ENCODE measurements around the gene EPHA7. TPM values are rescaled to one million over a fixed set of nuclear protein-coding genes. Genes with fewer than 3 reads are reported as not detected.
A peak's percentile ranks its signal among the peaks of the same experiment; 100 is the strongest.

The EPHA7 gene
- 0.17 and 1.6 TPM in 2 replicates for total RNA-seq (2022)
- percentile 32 among the genes with signal in this experiment for Bru-seq, nascent RNA
- percentile 9 among the genes with signal in this experiment for BruChase-seq, experiment 1, labeled RNA remaining after a 6-hour chase
- percentile 9 among the genes with signal in this experiment for BruChase-seq, experiment 2, labeled RNA remaining after a 2-hour chase
- long read RNA-seq, partial matches to known transcripts = 0 of 1 reads
- long read RNA-seq, other reads (novel, unspliced or antisense) = 1 of 1 reads

DNA sequence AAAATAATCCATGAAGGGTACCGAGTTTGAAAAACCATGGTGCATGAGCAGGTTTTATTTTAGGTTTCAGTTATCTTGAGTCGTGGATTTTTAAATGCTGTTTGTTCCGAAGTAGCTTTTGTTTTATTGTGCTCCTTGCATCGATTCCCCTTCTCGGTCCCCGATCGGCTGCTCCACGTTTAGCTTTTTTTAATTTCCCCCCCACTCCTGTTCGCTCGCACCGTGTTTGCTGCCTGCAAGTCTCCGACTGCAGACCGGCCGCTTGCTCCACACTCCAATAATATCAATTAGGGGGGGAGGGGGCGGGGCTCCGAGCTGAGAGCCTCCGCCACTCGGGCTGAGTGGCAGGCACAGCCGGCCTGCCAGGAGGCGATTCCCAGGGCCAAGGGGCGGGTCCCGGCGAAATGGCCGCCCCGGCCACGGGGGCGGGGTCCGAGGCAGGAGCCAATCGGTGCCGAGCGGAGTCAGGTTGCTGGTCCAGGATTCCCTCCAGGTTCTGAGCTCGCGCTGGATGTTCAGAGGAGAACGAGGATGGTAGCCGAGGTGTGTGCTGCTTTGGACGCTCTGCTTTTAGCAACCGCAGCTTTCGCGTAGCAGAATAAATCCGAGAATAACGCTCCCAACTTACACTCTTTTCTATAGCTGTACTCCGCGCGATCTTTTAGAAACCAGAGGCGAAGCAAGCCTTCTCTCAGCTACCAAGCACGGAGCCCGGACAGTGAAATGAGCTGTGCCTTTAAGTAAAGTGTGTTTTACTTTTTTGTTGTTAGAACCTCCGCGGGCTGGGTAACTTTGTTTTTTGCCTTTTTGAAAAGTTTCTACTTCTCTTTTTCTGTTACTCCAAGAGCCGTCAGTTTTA lies at the start of gene EPHA7:
Gene EPHA7, minus strand, starts transcription at position 256 of the 859 bp plus-strand sequence. Its CDS starts 218 bp downstream, at position 38.
- Mint-ChIP-seq H3K4me3 (ENCODE audit: low read depth, unreplicated experiment) (peak within 1 kb of the TSS; percentile 67), H3K36me3 (ENCODE audit: insufficient read depth, unreplicated experiment) (peaks cover 21% of the 10 kb centered on the region), H3K27ac (ENCODE audit: unreplicated experiment) (no peak within 1 kb of the TSS), H3K4me1 (ENCODE audit: low read depth, unreplicated experiment) (peaks cover 8% of the 10 kb centered on the region), H3K9me3 (ENCODE audit: low read depth, unreplicated experiment) (no peaks in the 10 kb centered on the region), H3K27me3 (ENCODE audit: unreplicated experiment) (peaks cover 58% of the 10 kb centered on the region)
- intact Hi-C loops (cut with micrococcal nuclease; ENCODE audit: unreplicated experiment) = no loop called here
- TF ChIP-seq, protein P1, sequence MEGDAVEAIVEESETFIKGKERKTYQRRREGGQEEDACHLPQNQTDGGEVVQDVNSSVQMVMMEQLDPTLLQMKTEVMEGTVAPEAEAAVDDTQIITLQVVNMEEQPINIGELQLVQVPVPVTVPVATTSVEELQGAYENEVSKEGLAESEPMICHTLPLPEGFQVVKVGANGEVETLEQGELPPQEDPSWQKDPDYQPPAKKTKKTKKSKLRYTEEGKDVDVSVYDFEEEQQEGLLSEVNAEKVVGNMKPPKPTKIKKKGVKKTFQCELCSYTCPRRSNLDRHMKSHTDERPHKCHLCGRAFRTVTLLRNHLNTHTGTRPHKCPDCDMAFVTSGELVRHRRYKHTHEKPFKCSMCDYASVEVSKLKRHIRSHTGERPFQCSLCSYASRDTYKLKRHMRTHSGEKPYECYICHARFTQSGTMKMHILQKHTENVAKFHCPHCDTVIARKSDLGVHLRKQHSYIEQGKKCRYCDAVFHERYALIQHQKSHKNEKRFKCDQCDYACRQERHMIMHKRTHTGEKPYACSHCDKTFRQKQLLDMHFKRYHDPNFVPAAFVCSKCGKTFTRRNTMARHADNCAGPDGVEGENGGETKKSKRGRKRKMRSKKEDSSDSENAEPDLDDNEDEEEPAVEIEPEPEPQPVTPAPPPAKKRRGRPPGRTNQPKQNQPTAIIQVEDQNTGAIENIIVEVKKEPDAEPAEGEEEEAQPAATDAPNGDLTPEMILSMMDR (IDR thresholded peaks at IDR 0.05; ENCODE audit: unreplicated experiment) = no peak
- DNase-seq = peak; percentile 80
- CTCF ChIA-PET = no interaction called here
- BruUV-seq (replicated peaks) = no TSS peak

DNA sequence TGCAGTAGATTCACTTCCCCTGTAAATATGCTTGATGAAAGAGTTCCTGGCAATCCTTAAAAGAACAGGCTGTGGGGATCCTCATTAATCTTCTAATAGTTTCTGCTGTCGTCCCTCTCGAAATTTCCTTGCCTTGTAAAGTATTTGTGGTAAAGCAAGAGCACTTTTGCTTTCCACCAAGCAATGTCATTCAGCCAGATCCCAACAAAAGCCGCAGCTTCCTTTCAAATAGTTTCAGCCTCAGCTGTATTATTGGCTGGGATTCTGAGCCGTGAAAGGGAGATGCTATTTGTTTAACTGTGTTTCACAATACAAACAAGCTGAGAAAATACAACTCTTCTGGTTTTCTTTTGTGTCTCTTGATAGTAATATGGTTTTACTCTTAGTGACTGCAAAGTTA lies 48.9 kb upstream of the EPHA7 start:
- BruUV-seq (replicated peaks) = no TSS peak
- Mint-ChIP-seq H3K4me3 (ENCODE audit: low read depth, unreplicated experiment) (no peak overlapping the region), H3K27me3 (ENCODE audit: unreplicated experiment) (no peaks in the 10 kb centered on the region), H3K27ac (ENCODE audit: unreplicated experiment) (no peak overlapping the region), H3K9me3 (ENCODE audit: low read depth, unreplicated experiment) (peaks cover 16% of the 10 kb centered on the region), H3K4me1 (ENCODE audit: low read depth, unreplicated experiment) (no peaks in the 10 kb centered on the region), H3K36me3 (ENCODE audit: insufficient read depth, unreplicated experiment) (no peaks in the 10 kb centered on the region)
- CTCF ChIA-PET = no interaction called here
- intact Hi-C loops (cut with micrococcal nuclease; ENCODE audit: unreplicated experiment) = no loop called here
- TF ChIP-seq, protein P1 (IDR thresholded peaks at IDR 0.05; ENCODE audit: unreplicated experiment) = no peak
- no peak for DNase-seq

DNA sequence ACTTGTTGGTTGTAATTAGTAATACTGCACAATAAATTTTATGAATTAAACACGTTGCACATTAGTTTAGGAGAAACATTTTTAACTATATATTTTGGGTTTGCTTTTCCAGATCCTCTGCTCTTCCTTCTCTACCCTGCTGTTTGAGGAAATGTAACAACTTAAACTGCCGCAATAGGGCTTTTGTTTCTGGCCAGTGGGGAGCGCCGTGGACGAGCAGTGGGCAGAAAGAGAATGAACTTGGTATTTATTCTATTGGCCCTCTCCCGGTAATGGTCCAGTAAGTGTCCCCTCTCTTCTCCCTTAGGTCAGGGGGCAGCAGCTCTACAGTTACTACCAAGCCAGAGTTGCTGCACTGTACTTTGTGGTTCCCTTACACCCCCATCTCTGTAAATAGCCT lies 35.2 kb upstream of the EPHA7 start:
- no peak for DNase-seq
- peaks cover 20% of the 10 kb centered on the region for H3K9me3 Mint-ChIP-seq (ENCODE audit: low read depth, unreplicated experiment)
- BruUV-seq (replicated peaks) = no TSS peak
- TF ChIP-seq, protein P1 (IDR thresholded peaks at IDR 0.05; ENCODE audit: unreplicated experiment) = no peak
- H3K4me1 Mint-ChIP-seq (ENCODE audit: low read depth, unreplicated experiment) = no peaks in the 10 kb centered on the region
- intact Hi-C loops (cut with micrococcal nuclease; ENCODE audit: unreplicated experiment) = no loop called here
- H3K27ac Mint-ChIP-seq (ENCODE audit: unreplicated experiment) = no peak overlapping the region
- no peak overlapping the region for H3K4me3 Mint-ChIP-seq (ENCODE audit: low read depth, unreplicated experiment)
- H3K36me3 Mint-ChIP-seq (ENCODE audit: insufficient read depth, unreplicated experiment) = no peaks in the 10 kb centered on the region
- no peaks in the 10 kb centered on the region for H3K27me3 Mint-ChIP-seq (ENCODE audit: unreplicated experiment)
- CTCF ChIA-PET = no interaction called here

DNA sequence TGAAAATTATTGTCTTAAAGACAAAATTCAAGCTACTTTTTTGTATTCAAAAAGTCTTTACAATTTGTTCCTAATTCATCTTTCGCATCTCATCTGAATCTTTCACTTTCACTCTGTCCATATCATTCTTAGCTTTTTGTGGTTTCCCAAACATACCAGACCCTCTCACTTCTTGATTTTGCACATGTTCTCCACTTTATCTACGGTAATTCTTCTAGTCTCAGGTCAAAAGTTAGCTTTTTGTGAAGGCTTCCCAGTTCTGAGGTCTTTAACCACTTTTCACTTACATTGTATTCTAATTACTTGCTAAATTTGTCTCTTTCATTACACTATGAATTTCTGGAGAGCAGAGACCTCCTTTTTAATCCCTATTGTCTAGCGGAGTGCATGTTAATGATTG lies 34.6 kb upstream of the EPHA7 start:
- no peak for DNase-seq
- Mint-ChIP-seq H3K36me3 (ENCODE audit: insufficient read depth, unreplicated experiment) (no peaks in the 10 kb centered on the region), H3K4me1 (ENCODE audit: low read depth, unreplicated experiment) (no peaks in the 10 kb centered on the region), H3K4me3 (ENCODE audit: low read depth, unreplicated experiment) (no peak overlapping the region), H3K27me3 (ENCODE audit: unreplicated experiment) (no peaks in the 10 kb centered on the region), H3K9me3 (ENCODE audit: low read depth, unreplicated experiment) (peaks cover 20% of the 10 kb centered on the region), H3K27ac (ENCODE audit: unreplicated experiment) (no peak overlapping the region)
- no TSS peak for BruUV-seq (replicated peaks)
- intact Hi-C loops (cut with micrococcal nuclease; ENCODE audit: unreplicated experiment) = no loop called here
- TF ChIP-seq, protein P1 (IDR thresholded peaks at IDR 0.05; ENCODE audit: unreplicated experiment) = no peak
- CTCF ChIA-PET = no interaction called here
